HepG2 (cell line): Measurements from ENCODE around the gene CLDN9. TPM values are rescaled to one million over a fixed set of nuclear protein-coding genes. Genes with fewer than 3 reads are reported as not detected.

ENCODE experiments used
- DMAP1 ChIP-seq: IDR thresholded peaks from 2 replicates; pipeline ENCODE4 v1.6.1; 2016
- GABPA ChIP-seq, 2 experiments: IDR thresholded peaks; 2 replicates each; pipeline ENCODE4 v1.6.1; 2011 to 2016; ENCODE audit warnings: low read depth in 2 of 2, low read length in 1 of 2, missing biosample characterization in 1 of 2, missing genetic modification characterization in 1 of 2
- GTF2F1 ChIP-seq: fragments of 150-350 bp; IDR thresholded peaks from 2 replicates; pipeline ENCODE4 v1.6.1; 2014; ENCODE audit warnings: low read length
- HDAC2 ChIP-seq: sonication (generic); formaldehyde crosslinking; IDR thresholded peaks from 2 replicates; pipeline ENCODE4 v1.4.0; 2020; ENCODE audit warnings: missing genetic modification reagents
- HOXA9 ChIP-seq: sonication (generic); formaldehyde crosslinking; IDR thresholded peaks from 2 replicates; pipeline ENCODE4 v1.8.1; 2022; ENCODE audit warnings: missing genetic modification reagents, mild to moderate bottlenecking, moderate library complexity, borderline replicate concordance
- KIAA2018 ChIP-seq: sonication (generic); formaldehyde crosslinking; IDR thresholded peaks from 2 replicates; pipeline ENCODE4 v1.5.0; 2020; ENCODE audit warnings: mild to moderate bottlenecking, missing genetic modification reagents, borderline replicate concordance
- MAF1 ChIP-seq: sonication (generic); formaldehyde crosslinking; IDR thresholded peaks from 2 replicates; pipeline ENCODE4 v1.5.0; 2020; ENCODE audit warnings: missing genetic modification reagents, borderline replicate concordance
- MBD4 ChIP-seq: IDR thresholded peaks from 2 replicates; pipeline ENCODE4 v1.6.1; 2012; ENCODE audit warnings: low read length, inconsistent platforms, borderline replicate concordance
- MNT ChIP-seq: fragments of 450-650 bp; IDR thresholded peaks from 2 replicates; pipeline ENCODE4 v1.6.1; 2016
- NRL ChIP-seq: sonication (generic); formaldehyde crosslinking; IDR thresholded peaks from 2 replicates; pipeline ENCODE4 v1.5.0; 2020; ENCODE audit warnings: missing genetic modification reagents, mild to moderate bottlenecking, moderate library complexity, borderline replicate concordance
- PRDM15 ChIP-seq: sonication (generic); formaldehyde crosslinking; IDR thresholded peaks from 2 replicates; pipeline ENCODE4 v1.4.0; 2020; ENCODE audit warnings: missing genetic modification reagents
- YEATS2 ChIP-seq: sonication (generic); formaldehyde crosslinking; IDR thresholded peaks from 2 replicates; pipeline ENCODE4 v1.4.0; 2020; ENCODE audit warnings: missing genetic modification reagents, borderline replicate concordance
- ZNF17 ChIP-seq: sonication (generic); formaldehyde crosslinking; IDR thresholded peaks from 2 replicates; pipeline ENCODE4 v1.5.0; 2020; ENCODE audit warnings: mild to moderate bottlenecking, missing genetic modification reagents
- ZNF724P ChIP-seq: sonication (generic); formaldehyde crosslinking; IDR thresholded peaks from 2 replicates; pipeline ENCODE4 v1.8.0; 2022; ENCODE audit warnings: missing genetic modification reagents, borderline replicate concordance
- ZNF746 ChIP-seq: sonication (generic); formaldehyde crosslinking; IDR thresholded peaks from 2 replicates; pipeline ENCODE4 v1.8.0; 2022; ENCODE audit warnings: mild to moderate bottlenecking, missing genetic modification reagents
- ZNF878 ChIP-seq: sonication (generic); formaldehyde crosslinking; IDR thresholded peaks from 2 replicates; pipeline ENCODE4 v1.8.1; 2023; ENCODE audit warnings: mild to moderate bottlenecking, missing genetic modification reagents, moderate library complexity
- polyA plus RNA-seq, 8 experiments: library from polyadenylated mRNA; depleted of rRNA in 3 of 8; stranded (reverse) in 7 of 8; unstranded in 1 of 8; fragments of >200 nt; fragmentation: Illumina TruSeq in 4 of 8; extraction: Trizol in 4 of 8; gene quantifications; 2 replicates each; pipeline versions ENCODE4 v1.2.1 to v1.2.3, GENCODE V29; 2011 to 2016; ENCODE audit warnings: low read depth in 4 of 8, missing spikeins in 1 of 8, mixed read lengths in 1 of 8; ENCODE audit not compliant: insufficient read depth in 1 of 8
- total RNA-seq, 5 experiments: library from RNA; depleted of rRNA; stranded (reverse); fragments of >200 nt; fragmentation: Illumina TruSeq; extraction: Trizol; gene quantifications; 2 replicates each; pipeline ENCODE4 v1.2.3, GENCODE V29; 2016; ENCODE audit warnings: low read depth in 1 of 5

Gene CLDN9
- total and polyA plus RNA-seq, 2 of the 13 experiments (the other 11 are each of a cell fraction or from before 2014, with no cell fraction given), result 0.15 to 0.26 TPM

GRCh38 chr16:3023669-3024478 is 11.2 kb downstream of the CLDN9 start, which contains the start of the genes HCFC1R1 and THOC6 (continued):
- TF ChIP-seq ZNF746 (CRISPR knock-in tag) (no peak), MBD4 (no peak), GTF2F1 (no peak), MNT (peak; percentile 53; the same call in 1 of the 2 replicates), NRL (no peak), GABPA (IDR thresholded peaks at IDR 0.05; ENCODE audit: low read depth, low read length) (peak; percentile 59), GABPA (CRISPR knock-in tag; IDR thresholded peaks at IDR 0.05; ENCODE audit: low read depth) (peak; percentile 89), PRDM15 (CRISPR knock-in tag) (no peak), KIAA2018 (CRISPR knock-in tag) (no peak), MAF1 (CRISPR knock-in tag) (no peak), ZNF17 (CRISPR knock-in tag) (0 out of 2 replicates have a peak, but pooled peaks have one; percentile 30), YEATS2 (peak; percentile 73; the same call in 1 of the 2 replicates), DMAP1 (CRISPR knock-in tag) (peak; percentile 92), HDAC2 (CRISPR knock-in tag) (peak; percentile 46), HOXA9 (CRISPR knock-in tag) (no peak), ZNF878 (CRISPR knock-in tag) (peak; percentile 57; the same call in 1 of the 2 replicates), ZNF724P (CRISPR knock-in tag) (no peak)
